BJ (cell line): ENCODE measurements around the gene LOXL4. TPM values are rescaled to one million over a fixed set of nuclear protein-coding genes. Genes with fewer than 3 reads are reported as not detected.

Experiments
- CTCF ChIA-PET: fragments of 350-600 bp; formaldehyde crosslinking; extraction: SDS; loops from one replicate; lab custom pipeline; 2021; ENCODE audit warnings: antibody characterized with exemption, inconsistent platforms; lab: Yijun Ruan, JAX
- POLR2A ChIA-PET: fragments of 300-600 bp; sonication (Branson Sonifier 250); formaldehyde crosslinking; extraction: SDS; loops from one replicate; lab custom pipeline; 2021; ENCODE audit warnings: antibody characterized with exemption; lab: Charles Lee
- DNase-seq: peaks from one replicate; pipeline ENCODE4 v3.0.0-alpha.2; 2011; ENCODE audit warnings: low read depth
- H3K27me3 ChIP-seq: 2 replicates; pipeline ENCODE4 v1.6.0; 2011; ENCODE audit warnings: low read length; ENCODE audit not compliant: control insufficient read depth, insufficient read depth
- H3K36me3 ChIP-seq: 2 replicates; pipeline ENCODE4 v1.5.1; 2011; ENCODE audit warnings: low read length; ENCODE audit not compliant: control insufficient read depth, insufficient read depth
- H3K4me3 ChIP-seq: 2 replicates; pipeline ENCODE4 v1.5.1; 2011; ENCODE audit warnings: low read depth, mild to moderate bottlenecking, control low read depth, low read length
- polyA plus RNA-seq: library from polyadenylated mRNA; depleted of rRNA; stranded (reverse); fragments of >200 nt; gene quantifications from 2 replicates; pipeline ENCODE4 v1.2.3, GENCODE V29; 2011
- TF ChIP-seq, protein P1 (sequence below): IDR thresholded peaks from 2 replicates; pipeline ENCODE4 v1.5.1; 2011; ENCODE audit warnings: low read depth, mild to moderate bottlenecking, control low read depth, inconsistent platforms, low read length, moderate library complexity; ENCODE audit not compliant: insufficient read depth

LOXL4 gene
- polyA plus RNA-seq, 1 experiment, result 75.5 TPM

DNA sequence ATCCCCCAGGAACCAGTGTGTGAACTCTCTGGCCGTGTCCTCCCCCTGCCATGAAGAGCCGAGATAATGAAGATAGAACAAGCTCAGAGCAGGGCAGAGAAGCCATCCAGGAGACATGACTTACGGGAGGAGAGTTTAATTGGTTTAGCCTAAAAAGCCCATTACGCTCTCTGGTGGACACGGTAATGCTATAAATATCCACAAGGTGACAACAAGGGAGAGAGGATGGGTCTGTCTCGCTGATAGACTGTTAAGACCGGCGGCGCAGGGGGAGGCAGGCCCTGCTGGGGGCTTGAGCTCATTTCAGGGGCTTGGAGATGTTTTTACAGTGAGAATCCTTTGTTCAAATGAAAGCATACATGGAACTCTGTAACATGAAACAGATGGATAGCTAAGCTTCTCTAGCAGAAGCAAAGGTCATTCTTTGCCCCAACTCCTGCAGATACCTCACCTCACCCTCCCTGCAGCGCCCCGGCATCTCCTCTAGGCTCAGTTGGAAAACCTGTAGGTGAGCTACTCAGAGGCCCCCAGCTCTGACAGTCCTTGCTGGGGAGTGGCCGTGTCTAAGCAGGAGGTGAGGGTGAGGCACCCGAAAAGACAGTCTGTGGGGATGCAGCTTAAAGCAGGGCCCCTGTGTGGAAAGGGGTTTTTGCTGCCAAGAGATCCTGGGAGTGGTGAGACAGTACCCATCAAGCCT, 40.8 kb upstream of the LOXL4 start:
- ChIA-PET POLR2A (interaction anchor here (0.6 kb wide), 1 partner anchor 13 kb away, joined by 3 read pairs; no protein-coding TSS in a partner anchor), CTCF (interaction anchor here (0.6 to 4.2 kb wide), 34 partner anchors 12 to 942 kb away, joined by 3 to 79 read pairs (median 7); partner anchors contain the start of genes LOXL4 and PYROXD2)
- Histone ChIP-seq H3K36me3 (no peaks in the 10 kb centered on the region), H3K27me3 (peaks cover 4% of the 10 kb centered on the region; the same call in 1 of the 2 replicates), H3K4me3 (no peak overlapping the region)
- no peak for DNase-seq
- TF ChIP-seq, protein P1, sequence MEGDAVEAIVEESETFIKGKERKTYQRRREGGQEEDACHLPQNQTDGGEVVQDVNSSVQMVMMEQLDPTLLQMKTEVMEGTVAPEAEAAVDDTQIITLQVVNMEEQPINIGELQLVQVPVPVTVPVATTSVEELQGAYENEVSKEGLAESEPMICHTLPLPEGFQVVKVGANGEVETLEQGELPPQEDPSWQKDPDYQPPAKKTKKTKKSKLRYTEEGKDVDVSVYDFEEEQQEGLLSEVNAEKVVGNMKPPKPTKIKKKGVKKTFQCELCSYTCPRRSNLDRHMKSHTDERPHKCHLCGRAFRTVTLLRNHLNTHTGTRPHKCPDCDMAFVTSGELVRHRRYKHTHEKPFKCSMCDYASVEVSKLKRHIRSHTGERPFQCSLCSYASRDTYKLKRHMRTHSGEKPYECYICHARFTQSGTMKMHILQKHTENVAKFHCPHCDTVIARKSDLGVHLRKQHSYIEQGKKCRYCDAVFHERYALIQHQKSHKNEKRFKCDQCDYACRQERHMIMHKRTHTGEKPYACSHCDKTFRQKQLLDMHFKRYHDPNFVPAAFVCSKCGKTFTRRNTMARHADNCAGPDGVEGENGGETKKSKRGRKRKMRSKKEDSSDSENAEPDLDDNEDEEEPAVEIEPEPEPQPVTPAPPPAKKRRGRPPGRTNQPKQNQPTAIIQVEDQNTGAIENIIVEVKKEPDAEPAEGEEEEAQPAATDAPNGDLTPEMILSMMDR, result no peak

DNA sequence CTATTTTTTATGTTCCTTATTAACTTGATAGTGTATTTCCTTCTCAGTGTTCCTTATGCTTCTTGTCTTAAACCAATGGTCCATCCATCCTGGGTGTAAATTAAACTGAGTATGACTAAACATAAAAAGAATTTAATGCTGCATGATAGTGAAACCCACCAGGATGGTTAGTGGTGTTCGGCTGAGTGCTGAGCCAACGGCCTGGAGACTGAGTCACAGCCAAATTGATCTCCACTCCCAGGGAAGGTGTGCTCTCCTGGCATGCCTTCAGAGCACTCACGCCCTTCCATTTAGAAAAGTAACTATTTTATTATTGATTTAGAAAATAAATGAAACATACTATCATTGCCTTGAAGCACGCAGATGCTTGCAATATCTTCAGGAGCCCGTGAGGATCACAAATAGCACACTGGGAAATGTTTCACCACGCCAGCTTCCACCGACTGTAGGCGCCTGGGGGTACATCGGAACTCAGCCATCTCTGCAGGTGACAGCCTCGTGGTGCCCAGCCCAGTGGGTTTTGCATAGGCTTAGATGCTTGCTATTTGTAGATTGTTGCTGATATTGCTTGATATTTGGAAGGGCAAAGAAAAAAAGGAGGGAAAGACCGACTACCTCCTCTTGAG, 40.0 kb upstream of the LOXL4 start:
- Histone ChIP-seq H3K36me3 (no peaks in the 10 kb centered on the region), H3K27me3 (peaks cover 4% of the 10 kb centered on the region; the same call in 1 of the 2 replicates), H3K4me3 (no peak overlapping the region)
- POLR2A ChIA-PET, result no interaction called here
- DNase-seq, result no peak
- TF ChIP-seq, protein P1, result no peak
- CTCF ChIA-PET, result interaction anchor here (0.6 to 4.2 kb wide), 14 partner anchors 12 to 942 kb away, joined by 3 to 79 read pairs (median 17); partner anchors contain the start of gene LOXL4

DNA sequence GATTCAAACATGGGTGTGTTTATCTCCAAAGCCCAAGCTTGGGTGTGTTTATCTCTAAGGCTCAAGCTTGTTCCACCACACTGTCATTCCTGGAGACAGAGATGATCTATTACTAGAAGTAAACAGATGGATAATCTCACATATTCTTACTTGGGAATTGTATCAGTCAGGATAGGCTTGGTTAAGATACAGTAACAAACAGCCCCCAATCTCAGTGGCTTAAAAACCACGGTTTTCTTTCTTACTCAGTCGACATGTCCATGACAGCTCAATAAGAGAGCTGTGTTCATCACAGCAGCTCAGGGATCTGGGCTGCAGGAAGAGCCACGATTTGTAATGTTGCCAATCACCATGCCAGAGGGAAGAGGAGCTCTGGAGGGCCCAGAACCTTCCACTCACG, 38.5 kb upstream of the LOXL4 start:
- TF ChIP-seq, protein P1, result no peak
- DNase-seq, result no peak
- POLR2A ChIA-PET, result no interaction called here
- peaks cover 4% of the 10 kb centered on the region; the same call in 1 of the 2 replicates for H3K27me3 ChIP-seq
- no peaks in the 10 kb centered on the region for H3K36me3 ChIP-seq
- H3K4me3 ChIP-seq, result no peak overlapping the region
- CTCF ChIA-PET, result interaction anchor here (0.7 to 2.2 kb wide), 6 partner anchors 8 to 137 kb away, joined by 3 to 7 read pairs (median 4); no protein-coding TSS in a partner anchor

DNA sequence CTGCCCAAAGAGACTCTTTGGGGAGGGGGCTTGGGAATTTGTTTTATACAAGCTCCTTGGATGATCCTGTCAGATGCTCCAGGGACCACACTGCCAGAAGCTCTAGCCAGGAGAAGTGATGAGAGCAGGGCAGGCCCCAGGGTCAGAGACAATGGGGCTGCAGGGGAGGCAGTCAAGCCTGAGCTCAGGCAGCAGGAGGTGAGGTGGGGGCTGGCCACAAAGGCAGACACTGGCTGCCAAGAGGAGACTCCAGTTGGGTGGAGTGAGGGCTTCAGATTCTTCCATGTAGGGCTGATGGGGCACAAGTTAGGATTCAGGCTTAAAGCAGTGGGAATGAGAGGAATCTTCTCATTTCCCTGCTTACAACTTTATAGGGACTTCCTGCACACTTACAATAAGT, 35.6 kb upstream of the LOXL4 start:
- no peak for DNase-seq
- no peaks in the 10 kb centered on the region for H3K36me3 ChIP-seq
- H3K27me3 ChIP-seq, result peaks cover 4% of the 10 kb centered on the region
- ChIA-PET CTCF (interaction anchor here (0.8 to 1.7 kb wide), 3 partner anchors 14 to 35 kb away, joined by 3 to 4 read pairs (median 3); partner anchors contain the start of gene LOXL4), POLR2A (no interaction called here)
- no peak overlapping the region for H3K4me3 ChIP-seq
- TF ChIP-seq, protein P1, result no peak
